ENCODE measurements around the gene RASSF4. TPM values are rescaled to one million over a fixed set of nuclear protein-coding genes. Genes with fewer than 3 reads are reported as not detected.

RASSF4 gene
- total RNA-seq, 1 donor from 2014 or later: 67.6 TPM

- Histone ChIP-seq H3K4me3 (ENCODE audit: low read depth, low read length) (no peak overlapping the region), H3K36me3 (ENCODE audit: control insufficient read depth, insufficient read depth, low read length) (no peaks in the 10 kb centered on the region), H3K27me3 (ENCODE audit: control insufficient read depth, insufficient read depth, low read length) (no peaks in the 10 kb centered on the region)
- no peak for TF ChIP-seq CTCF (IDR thresholded peaks at IDR 0.05; ENCODE audit: insufficient read depth, low read length, poor library complexity, severe bottlenecking)
- no peak for DNase-seq (ENCODE audit: low read depth)
These were observed 5.5 kb downstream of the RASSF4 start for GRCh38 chr10:44965104-44965503.

- Histone ChIP-seq H3K36me3 (ENCODE audit: control insufficient read depth, insufficient read depth, low read length) (no peaks in the 10 kb centered on the region), H3K4me3 (ENCODE audit: low read depth, low read length) (no peak overlapping the region), H3K27me3 (ENCODE audit: control insufficient read depth, insufficient read depth, low read length) (no peaks in the 10 kb centered on the region)
- no peak for TF ChIP-seq CTCF (IDR thresholded peaks at IDR 0.05; ENCODE audit: insufficient read depth, low read length, poor library complexity, severe bottlenecking)
- DNase-seq (ENCODE audit: low read depth): no peak
These were observed 6.1 kb downstream of the RASSF4 start for GRCh38 chr10:44965651-44966097.

GRCh38 chr10:44966129-44966815 is 6.7 kb downstream of the RASSF4 start:
- DNase-seq (ENCODE audit: low read depth): no peak
- no peak overlapping the region for H3K4me3 ChIP-seq (ENCODE audit: low read depth, low read length)
- TF ChIP-seq CTCF (IDR thresholded peaks at IDR 0.05; ENCODE audit: insufficient read depth, low read length, poor library complexity, severe bottlenecking): no peak

GRCh38 chr10:44966816-44967509 is 7.4 kb downstream of the RASSF4 start:
- Histone ChIP-seq H3K27me3 (ENCODE audit: control insufficient read depth, insufficient read depth, low read length) (no peaks in the 10 kb centered on the region), H3K36me3 (ENCODE audit: control insufficient read depth, insufficient read depth, low read length) (no peaks in the 10 kb centered on the region), H3K4me3 (ENCODE audit: low read depth, low read length) (no peak overlapping the region)
- no peak for DNase-seq (ENCODE audit: low read depth)
- TF ChIP-seq CTCF (IDR thresholded peaks at IDR 0.05; ENCODE audit: insufficient read depth, low read length, poor library complexity, severe bottlenecking): peak; percentile 15

More at GRCh38 chr10:44966129-44966815, 6.7 kb downstream of the RASSF4 start:
- no peaks in the 10 kb centered on the region for H3K36me3 ChIP-seq (ENCODE audit: control insufficient read depth, insufficient read depth, low read length)
- no peaks in the 10 kb centered on the region for H3K27me3 ChIP-seq (ENCODE audit: control insufficient read depth, insufficient read depth, low read length)

- Histone ChIP-seq H3K4me3 (ENCODE audit: low read depth, low read length) (no peak overlapping the region), H3K36me3 (ENCODE audit: control insufficient read depth, insufficient read depth, low read length) (no peaks in the 10 kb centered on the region), H3K27me3 (ENCODE audit: control insufficient read depth, insufficient read depth, low read length) (no peaks in the 10 kb centered on the region)
- DNase-seq (ENCODE audit: low read depth): no peak
- no peak for TF ChIP-seq CTCF (IDR thresholded peaks at IDR 0.05; ENCODE audit: insufficient read depth, low read length, poor library complexity, severe bottlenecking)
These were observed 8.0 kb downstream of the RASSF4 start for GRCh38 chr10:44967616-44968015.
